ENCODE results near the gene BEND2.

- TF ChIP-seq EZH2 (IDR thresholded peaks at IDR 0.05; ENCODE audit: low read depth) = no peak
- TF ChIP-seq CTCF (conservative IDR thresholded peaks at IDR 0.05) = no peak
Measured at GRCh38 chrX:18227458-18227857, 6.8 kb upstream of the BEND2 start.

Data from PC-9 (cell line).